Colonic mucosa (tissue), 4 donors: ENCODE measurements around the gene APOBEC3F. TPM values are rescaled to one million over a fixed set of nuclear protein-coding genes. Genes with fewer than 3 reads are reported as not detected.

Source experiments
- DNase-seq: peaks from one replicate; pipeline ENCODE4 v3.0.0-alpha.2; 2020
- H3K27ac ChIP-seq: fragments of 200-600 bp; one replicate; pipeline ENCODE4 v1.8.0; 2021
- H3K27me3 ChIP-seq: fragments of 200-600 bp; one replicate; pipeline ENCODE4 v1.8.0; 2021
- H3K36me3 ChIP-seq: fragments of 200-600 bp; one replicate; pipeline ENCODE4 v1.8.0; 2021
- H3K4me1 ChIP-seq: fragments of 200-600 bp; one replicate; pipeline ENCODE4 v1.8.0; 2021; ENCODE audit warnings: mild to moderate bottlenecking
- H3K4me3 ChIP-seq: fragments of 200-600 bp; one replicate; pipeline ENCODE4 v1.8.0; 2021
- H3K9ac ChIP-seq, 2 donors: one replicate each; pipeline ENCODE4 v1.7.0; 2013; ENCODE audit warnings: control low read depth in 2 of 2, low read depth in 2 of 2, low read length in 2 of 2
- H3K9me3 ChIP-seq: fragments of 200-600 bp; one replicate; pipeline ENCODE4 v1.8.0; 2021
- intact Hi-C: fragments of 100-400 bp; cut with DNase I; formaldehyde crosslinking; loops from one replicate; pipeline ENCODE4 v1.14.1; 2022
- total RNA-seq, 2 donors: library from RNA; stranded (reverse); fragmentation: NEBNext Ultra II Directional in 1 of 2; extraction: Animal tissue kit (Norgen Biotek cat#: 25700) in 1 of 2; gene quantifications; one replicate each; pipeline ENCODE4 v1.2.1, GENCODE V29; 2021
- TF ChIP-seq, protein P1 (sequence below): fragments of 200-600 bp; IDR thresholded peaks from one replicate; pipeline ENCODE4 v1.8.0; 2022; ENCODE audit warnings: antibody characterized with exemption, mild to moderate bottlenecking
- donor health status: healthy.
- donor health status: DM: no; HTN: no; CAD: no.
- donor health status: DM: no; HTN: no; CAD: no.

Gene APOBEC3F
- total RNA-seq, 2 donors from 2014 or later: 7.0 to 7.3 TPM

- no peak overlapping the region for H3K9ac ChIP-seq
- H3K9me3 ChIP-seq: no peaks in the 10 kb centered on the region
- no peaks in the 10 kb centered on the region for H3K4me1 ChIP-seq
- H3K27me3 ChIP-seq: no peaks in the 10 kb centered on the region
- no peak for DNase-seq
- no peak overlapping the region for H3K27ac ChIP-seq
- intact Hi-C loops: no loop called here
- TF ChIP-seq, protein P1, sequence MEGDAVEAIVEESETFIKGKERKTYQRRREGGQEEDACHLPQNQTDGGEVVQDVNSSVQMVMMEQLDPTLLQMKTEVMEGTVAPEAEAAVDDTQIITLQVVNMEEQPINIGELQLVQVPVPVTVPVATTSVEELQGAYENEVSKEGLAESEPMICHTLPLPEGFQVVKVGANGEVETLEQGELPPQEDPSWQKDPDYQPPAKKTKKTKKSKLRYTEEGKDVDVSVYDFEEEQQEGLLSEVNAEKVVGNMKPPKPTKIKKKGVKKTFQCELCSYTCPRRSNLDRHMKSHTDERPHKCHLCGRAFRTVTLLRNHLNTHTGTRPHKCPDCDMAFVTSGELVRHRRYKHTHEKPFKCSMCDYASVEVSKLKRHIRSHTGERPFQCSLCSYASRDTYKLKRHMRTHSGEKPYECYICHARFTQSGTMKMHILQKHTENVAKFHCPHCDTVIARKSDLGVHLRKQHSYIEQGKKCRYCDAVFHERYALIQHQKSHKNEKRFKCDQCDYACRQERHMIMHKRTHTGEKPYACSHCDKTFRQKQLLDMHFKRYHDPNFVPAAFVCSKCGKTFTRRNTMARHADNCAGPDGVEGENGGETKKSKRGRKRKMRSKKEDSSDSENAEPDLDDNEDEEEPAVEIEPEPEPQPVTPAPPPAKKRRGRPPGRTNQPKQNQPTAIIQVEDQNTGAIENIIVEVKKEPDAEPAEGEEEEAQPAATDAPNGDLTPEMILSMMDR: no peak
- H3K4me3 ChIP-seq: no peak overlapping the region
- H3K36me3 ChIP-seq: no peaks in the 10 kb centered on the region
These were observed 55.3 kb downstream of the APOBEC3F start for GRCh38 chr22:39095971-39096370.

GRCh38 chr22:39097098-39098020 lies 56.7 kb downstream of the APOBEC3F start, which contains the start of gene APOBEC3H:
Gene APOBEC3H (plus strand): TSS chr22:39097244. CDS start chr22:39100279, 3,035 bp downstream.
- H3K4me3 ChIP-seq: no peak within 1 kb of the TSS
- TF ChIP-seq, protein P1: no peak
- H3K9ac ChIP-seq: peak within 1 kb of the TSS in 1 of 2 donors; percentile 18
- H3K27me3 ChIP-seq: no peaks in the 10 kb centered on the region
- no peaks in the 10 kb centered on the region for H3K9me3 ChIP-seq
- H3K4me1 ChIP-seq: no peaks in the 10 kb centered on the region
- H3K36me3 ChIP-seq: no peaks in the 10 kb centered on the region
- no peak for DNase-seq
- peak within 1 kb of the TSS; percentile 7 for H3K27ac ChIP-seq
- intact Hi-C loops: no loop called here

- Histone ChIP-seq H3K27ac (no peak overlapping the region), H3K4me1 (no peaks in the 10 kb centered on the region), H3K27me3 (no peaks in the 10 kb centered on the region), H3K4me3 (no peak overlapping the region), H3K9me3 (no peaks in the 10 kb centered on the region), H3K36me3 (no peaks in the 10 kb centered on the region), H3K9ac (peak overlapping the region in 1 of 2 donors; percentile 18)
- no peak for DNase-seq
- TF ChIP-seq, protein P1: no peak
- intact Hi-C loops: no loop called here
These were observed 57.4 kb downstream of the APOBEC3F start for GRCh38 chr22:39098026-39098425.

- Histone ChIP-seq H3K9me3 (no peaks in the 10 kb centered on the region), H3K4me1 (no peaks in the 10 kb centered on the region), H3K27ac (no peak overlapping the region)
These were observed 57.9 kb downstream of the APOBEC3F start for GRCh38 chr22:39098576-39098975.

DNA sequence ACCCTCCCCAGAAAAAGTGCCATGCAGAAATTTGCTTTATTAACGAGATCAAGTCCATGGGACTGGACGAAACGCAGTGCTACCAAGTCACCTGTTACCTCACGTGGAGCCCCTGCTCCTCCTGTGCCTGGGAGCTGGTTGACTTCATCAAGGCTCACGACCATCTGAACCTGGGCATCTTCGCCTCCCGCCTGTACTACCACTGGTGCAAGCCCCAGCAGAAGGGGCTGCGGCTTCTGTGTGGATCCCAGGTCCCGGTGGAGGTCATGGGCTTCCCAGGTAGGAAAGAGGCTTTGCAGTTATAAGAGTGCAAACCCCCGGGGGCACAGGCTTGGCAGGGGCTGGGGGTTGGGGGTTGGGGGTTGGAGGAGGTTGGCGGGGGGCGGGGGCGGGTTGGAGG lies 60.6 kb downstream of the APOBEC3F start:
- Histone ChIP-seq H3K9ac (no peak overlapping the region), H3K36me3 (no peaks in the 10 kb centered on the region), H3K9me3 (no peaks in the 10 kb centered on the region), H3K4me3 (no peak overlapping the region), H3K27me3 (no peaks in the 10 kb centered on the region), H3K4me1 (no peaks in the 10 kb centered on the region), H3K27ac (no peak overlapping the region)
- TF ChIP-seq, protein P1: no peak
- intact Hi-C loops: no loop called here
- DNase-seq: no peak

More at GRCh38 chr22:39098576-39098975, 57.9 kb downstream of the APOBEC3F start:
- H3K9ac ChIP-seq: no peak overlapping the region
- no peaks in the 10 kb centered on the region for H3K36me3 ChIP-seq
- no peak for DNase-seq
- TF ChIP-seq, protein P1: no peak
- H3K4me3 ChIP-seq: no peak overlapping the region
- intact Hi-C loops: no loop called here
- no peaks in the 10 kb centered on the region for H3K27me3 ChIP-seq
